NCI-H187 (cell line): ENCODE results near the gene ZIK1.

Experiments used
- DNase-seq, 2 experiments: peaks; one replicate each; lab custom pipeline; 2025; lab: John Stamatoyannopoulos, UW

Gene ZIK1

DNA sequence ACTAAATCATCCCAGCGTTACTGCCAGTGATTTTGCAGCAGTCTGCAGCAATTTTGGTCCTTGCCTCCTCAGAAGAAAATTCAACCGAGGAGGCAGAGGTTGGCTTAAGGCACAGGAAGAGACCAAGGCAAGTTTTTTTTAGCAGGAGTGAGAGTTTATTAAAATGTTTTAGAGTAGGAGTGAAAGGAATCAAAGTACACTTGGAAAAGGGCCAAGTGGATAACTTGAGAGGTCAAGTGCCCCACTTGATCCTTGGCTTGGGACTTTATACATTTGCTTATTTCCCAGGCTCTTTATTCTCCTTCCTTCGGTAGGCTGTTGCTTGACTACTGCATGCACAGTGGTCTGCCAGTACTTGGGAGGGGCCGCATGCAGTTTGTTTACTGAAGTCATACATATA lies 27.2 kb downstream of the ZIK1 start:
- no peak for DNase-seq

DNA sequence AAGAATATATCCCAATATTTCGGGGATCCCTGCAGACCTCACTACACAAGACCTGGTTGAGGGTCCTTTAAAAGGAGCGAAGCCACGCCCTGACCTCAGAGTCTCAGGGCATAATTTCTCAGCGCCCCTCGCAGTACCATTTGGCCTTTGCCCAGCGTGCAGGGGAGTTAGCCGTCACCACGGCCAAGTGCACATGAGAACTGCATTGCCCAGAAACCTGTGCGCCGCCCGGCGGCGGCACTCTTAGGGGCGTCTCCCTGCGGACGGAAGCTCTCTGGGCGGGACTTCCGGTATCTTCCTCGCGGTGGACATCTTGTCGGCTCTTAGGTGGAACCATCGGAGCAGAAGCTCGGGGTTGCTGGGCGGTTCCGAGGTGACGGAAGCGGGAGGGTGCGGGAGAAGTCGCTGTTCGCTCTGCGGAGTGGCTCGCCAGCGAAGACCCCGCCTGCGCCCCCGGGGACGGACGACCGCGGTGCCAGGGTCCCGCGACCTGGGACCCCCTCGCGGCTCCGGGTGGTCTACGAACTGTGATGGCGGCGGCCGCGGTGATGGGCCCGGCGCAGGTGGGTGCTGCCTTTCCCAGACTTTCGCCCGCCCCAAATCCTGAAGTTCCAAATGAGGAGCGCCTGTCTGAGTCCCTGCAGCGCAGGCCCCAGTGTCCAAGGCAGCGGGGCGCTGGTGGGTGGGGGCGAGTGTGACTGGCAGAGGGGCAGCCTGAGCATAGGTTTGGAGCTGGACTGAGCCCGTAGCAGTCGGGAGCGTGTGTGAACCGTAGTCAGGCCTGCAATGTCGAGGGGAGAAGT lies 30.2 kb downstream of the ZIK1 start, which contains the start of gene ZNF134:
Gene ZNF134, plus strand, starts transcription at position 302 of the 803 bp plus-strand sequence. CDS start 5,227 bp downstream, outside the sequence.
- peak; percentile 60 to 69 for DNase-seq

DNA sequence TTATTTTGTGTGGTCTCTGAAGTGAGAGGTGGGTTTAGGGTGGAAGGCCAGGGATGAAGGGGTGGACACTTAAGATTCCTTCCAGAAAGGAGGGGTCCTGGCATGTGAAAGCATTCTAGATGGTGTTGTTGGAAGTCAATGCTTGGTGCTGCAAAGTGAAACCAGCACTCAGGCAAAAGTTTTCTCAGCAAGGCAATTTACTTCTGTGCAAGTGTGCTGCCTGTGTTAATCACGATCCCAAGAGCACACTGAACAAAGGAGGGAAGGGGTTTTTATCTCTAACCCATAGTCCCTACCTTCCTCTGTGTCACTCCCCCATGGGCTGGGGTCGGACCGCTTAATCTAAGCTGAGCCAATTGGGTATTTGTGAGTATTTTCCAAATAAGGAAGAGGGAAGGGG lies 31.4 kb downstream of the ZIK1 start:
- DNase-seq, result no peak

DNA sequence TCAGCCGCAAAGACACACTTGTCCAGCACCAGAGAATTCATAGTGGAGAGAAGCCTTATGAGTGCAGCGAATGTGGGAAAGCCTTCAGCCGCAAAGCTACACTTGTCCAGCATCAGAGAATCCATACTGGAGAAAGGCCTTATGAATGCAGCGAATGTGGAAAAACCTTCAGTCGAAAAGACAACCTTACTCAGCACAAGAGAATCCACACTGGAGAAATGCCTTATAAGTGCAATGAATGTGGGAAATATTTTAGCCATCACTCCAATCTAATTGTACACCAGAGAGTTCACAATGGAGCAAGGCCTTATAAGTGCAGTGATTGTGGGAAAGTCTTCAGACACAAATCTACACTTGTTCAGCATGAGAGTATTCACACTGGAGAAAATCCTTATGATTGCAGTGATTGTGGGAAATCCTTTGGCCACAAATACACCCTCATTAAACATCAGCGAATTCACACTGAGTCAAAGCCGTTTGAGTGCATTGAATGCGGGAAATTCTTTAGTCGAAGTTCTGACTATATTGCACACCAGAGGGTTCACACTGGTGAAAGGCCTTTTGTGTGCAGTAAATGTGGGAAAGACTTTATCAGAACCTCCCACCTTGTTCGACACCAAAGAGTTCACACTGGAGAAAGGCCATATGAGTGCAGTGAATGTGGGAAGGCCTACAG lies 36.9 kb downstream of the ZIK1 start:
- DNase-seq, result no peak

DNA sequence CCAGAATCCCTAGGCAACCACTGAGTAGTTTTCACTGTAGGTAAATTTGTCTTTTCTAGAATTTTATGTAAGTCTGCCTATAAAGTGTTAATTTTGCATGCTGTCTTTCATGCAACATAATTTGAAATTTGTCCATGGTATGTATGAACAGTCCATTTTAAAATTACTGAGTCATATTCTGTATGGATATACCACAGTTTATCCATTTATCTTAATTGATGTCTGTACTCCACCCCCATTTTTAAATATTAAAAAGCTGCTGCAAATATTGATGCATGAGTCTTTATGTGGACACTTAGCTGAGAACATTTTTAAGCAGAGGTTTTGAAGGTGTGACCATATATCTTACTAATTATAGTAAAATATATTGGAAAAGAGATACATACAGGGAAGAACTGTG lies 39.1 kb downstream of the ZIK1 start:
- DNase-seq, result no peak

DNA sequence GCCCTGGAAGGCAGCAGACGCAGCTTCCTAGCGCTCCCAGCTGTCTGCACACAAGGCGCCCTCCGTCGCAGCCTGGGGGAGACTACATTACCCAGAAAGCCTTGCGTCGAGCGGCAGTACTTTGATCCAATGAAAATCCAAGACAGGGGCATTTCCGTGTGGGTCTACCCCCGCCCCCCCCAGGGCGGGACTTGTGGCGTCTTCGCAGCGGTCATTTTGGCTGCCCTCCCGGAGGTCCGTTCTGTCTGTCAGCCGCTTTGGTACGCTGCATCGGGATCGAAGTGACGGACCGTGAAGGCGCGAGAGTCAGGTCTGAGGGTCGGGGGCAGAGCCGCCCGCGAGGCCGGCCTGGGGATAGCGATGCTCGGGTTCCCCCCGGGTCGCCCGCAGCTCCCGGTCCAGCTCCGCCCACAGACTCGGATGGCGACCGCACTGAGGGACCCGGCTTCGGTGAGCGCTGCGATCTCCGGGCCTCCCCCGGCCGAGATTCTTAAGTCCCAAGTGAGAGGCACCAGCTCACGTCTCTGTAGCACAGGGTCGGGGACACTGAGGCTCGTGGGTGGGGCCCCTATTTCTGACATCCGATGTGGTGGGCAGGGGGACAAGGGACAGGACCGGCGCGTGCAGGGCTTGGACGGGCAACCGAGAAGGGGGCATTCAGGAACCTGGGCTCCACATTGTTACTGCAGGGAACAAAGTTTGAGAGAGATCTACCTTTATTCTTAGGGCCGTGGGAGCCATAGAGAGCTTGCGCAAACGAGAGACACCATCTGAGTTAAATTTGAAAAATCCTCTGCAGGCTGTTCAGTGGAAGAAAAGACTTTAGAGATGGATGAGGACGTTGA lies 49.3 kb downstream of the ZIK1 start, which contains the start of gene ZNF211:
Gene ZNF211, plus strand, starts transcription at position 182 of the 845 bp plus-strand sequence. Its CDS starts 179 bp downstream, at position 361.
- DNase-seq, result peak; percentile 84 to 94

DNA sequence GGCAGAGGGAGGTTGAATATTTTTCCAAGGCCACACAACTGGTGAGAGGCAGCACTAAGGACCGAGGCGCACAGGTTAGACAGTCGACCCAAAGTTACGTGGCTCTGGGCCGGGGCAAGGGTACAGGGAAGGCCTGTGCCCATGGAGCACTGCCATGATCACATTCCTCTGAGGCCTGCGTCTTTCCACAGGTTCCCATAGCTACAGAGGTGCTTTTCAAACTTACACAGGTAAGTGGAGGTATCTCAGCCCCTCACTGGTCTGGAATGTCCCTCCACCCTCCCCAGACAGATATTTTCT lies 49.8 kb downstream of the ZIK1 start:
- no peak for DNase-seq

DNA sequence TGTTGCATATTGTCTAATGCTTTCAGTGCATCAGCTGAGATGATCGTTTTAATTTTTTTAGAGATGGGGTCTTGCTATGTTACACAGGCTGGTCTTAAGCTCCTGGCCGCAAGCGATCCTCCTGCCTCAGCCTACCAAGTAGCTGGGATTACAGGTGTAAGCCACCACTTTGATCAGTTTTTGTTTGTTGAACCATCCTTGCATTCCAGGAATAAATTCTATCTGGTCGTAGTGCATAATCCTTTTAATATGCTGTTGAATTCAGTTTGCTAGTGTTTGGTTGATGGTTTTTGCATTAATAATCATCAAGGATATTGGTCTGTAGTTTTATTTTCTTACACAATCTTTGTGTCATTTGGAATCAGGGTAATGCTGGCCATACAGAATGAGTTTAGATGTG lies 53.4 kb downstream of the ZIK1 start:
- no peak for DNase-seq

DNA sequence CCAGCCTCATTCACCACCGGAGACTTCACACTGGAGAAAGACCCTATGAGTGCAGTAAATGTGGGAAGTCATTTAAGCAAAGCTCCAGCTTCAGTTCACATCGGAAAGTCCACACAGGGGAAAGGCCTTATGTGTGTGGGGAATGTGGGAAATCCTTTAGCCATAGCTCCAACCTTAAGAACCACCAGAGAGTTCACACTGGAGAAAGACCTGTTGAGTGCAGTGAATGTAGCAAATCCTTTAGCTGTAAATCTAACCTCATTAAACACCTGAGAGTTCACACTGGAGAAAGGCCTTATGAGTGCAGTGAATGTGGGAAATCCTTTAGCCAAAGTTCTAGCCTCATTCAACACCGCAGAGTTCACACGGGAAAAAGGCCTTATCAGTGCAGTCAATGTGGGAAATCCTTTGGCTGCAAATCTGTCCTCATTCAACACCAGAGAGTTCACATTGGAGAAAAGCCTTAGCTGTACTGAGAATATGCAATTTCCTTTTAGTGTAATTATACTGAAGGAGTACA lies 57.8 kb downstream of the ZIK1 start:
- no peak for DNase-seq

DNA sequence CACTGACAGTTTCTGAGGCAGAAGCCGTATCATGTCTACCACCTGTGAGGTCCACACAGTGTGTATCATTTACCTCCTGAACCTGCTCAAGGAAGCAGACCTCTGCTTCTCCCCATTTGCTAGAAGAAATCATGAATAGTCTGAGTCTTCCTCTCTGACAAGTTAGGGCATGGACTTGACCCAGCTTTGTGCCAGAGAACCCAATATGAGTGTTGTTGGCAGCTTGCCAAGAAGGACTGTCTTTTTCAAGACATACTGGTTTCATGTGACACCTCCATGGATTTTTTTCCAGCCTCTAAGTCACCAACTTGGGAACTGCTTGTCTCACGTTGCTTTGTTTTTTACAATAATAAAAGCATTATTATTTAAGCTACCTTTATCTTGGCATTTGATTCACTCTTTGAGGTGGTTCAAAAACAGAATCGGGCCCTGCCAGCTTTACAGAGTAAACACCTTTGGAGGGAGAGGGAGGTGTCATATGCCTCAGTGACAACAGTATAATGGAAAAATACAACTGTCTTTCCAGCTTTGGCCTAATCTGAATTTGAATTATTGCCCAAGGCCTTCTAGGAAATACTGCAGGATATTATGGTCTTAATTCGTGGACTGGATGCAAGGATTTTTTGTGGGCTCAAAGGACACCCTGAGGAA lies 58.6 kb downstream of the ZIK1 start:
- no peak for DNase-seq
